Eye (tissue), 1 donor: ENCODE measurements around the gene ABCB9.

Experiments used
- DNase-seq: peaks from one replicate; pipeline ENCODE4 v3.0.0-alpha.2; 2015

ABCB9 gene

GRCh38 chr12:122994140-122994675 lies 27.9 kb upstream of the ABCB9 start:
- no peak for DNase-seq

- peak; percentile 39 for DNase-seq
These were observed 26.1 kb upstream of the ABCB9 start for GRCh38 chr12:122992386-122992785.

DNA sequence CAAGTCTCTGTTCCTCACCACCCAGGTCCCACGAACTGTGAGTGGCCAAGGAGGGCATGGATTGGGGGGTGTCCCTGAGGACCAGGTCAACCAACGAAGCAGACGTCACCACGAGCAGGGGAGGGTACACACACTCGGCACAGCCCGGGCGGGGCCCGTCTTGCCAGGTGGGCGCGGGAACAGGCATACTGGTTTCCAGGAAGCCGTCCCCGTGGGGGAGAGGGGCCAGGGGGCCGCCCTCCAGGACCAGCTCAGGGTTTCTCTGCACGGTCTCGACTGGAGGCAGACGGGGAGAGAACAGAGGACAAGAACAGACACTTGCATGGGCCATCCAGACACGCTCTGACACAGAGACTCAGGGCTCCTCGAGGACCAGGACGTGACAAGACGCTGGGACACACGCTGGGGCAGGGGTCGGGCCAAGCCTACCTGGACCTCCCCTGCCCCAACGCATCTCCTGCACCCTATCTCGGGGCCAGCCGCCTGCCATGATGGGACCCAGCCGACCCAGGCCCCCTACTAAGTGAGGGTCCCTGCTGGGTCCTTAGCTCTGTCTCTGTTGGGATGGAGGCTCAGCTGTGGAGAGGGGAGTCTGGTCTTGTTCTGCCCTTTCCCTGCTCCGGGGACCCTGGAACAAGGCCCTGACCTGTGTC lies 25.5 kb upstream of the ABCB9 start:
- no peak for DNase-seq

- DNase-seq: no peak
These were observed 24.8 kb upstream of the ABCB9 start for GRCh38 chr12:122990961-122991622.

DNA sequence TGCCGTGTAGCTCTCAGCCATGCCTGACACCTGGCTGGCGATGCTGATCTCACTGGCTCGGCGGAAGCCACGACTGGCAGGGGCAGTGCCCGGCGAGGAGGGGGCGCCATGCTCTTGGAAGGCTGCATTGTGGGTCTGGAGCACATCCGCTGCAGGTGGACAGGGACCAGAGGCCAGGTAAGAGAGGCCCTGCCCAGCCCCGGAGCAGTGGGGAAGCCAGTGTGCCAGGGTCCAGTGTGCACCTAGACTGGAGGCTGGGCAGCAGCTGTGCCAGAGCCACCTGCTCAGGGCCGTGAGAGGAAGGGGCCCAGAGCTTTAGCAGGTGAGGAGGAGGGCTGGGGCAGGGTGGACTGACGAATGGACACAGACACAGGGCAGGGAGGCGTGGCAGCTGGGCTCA lies 24.3 kb upstream of the ABCB9 start:
- no peak for DNase-seq

GRCh38 chr12:122989874-122990419 lies 23.7 kb upstream of the ABCB9 start:
- DNase-seq: no peak

DNA sequence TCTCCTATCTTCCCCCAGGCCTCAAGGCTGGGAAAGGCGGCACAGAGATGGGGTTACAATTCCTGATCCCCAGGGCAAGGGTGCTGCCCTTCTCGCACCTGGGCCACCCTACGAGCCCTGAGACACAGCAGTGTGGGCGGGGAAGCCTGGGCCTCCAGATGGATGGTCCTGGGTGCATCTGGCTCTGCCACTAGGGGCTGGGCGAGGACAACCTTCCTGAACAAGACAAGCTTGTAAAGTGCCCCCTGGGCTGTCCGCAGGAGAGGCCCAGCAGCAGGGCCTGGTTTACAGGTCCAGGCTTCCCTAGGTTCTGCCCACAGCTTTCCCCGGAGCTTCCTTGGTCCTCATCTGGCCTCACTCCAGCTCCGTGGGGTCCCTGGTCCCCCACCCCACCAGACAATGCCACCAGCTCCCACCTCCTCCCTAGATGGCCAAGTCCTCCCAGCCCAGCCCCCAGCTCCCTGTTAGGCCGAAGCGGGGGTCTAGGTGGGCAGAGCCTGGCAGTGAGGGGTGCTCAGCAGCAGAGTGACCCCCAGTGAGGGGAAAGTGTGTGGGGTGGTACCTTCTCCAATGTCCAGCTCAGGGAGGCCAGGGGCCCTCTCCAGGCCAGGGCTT lies 23.1 kb upstream of the ABCB9 start:
- no peak for DNase-seq

GRCh38 chr12:122988612-122989212 lies 22.4 kb upstream of the ABCB9 start:
- DNase-seq: no peak

DNA sequence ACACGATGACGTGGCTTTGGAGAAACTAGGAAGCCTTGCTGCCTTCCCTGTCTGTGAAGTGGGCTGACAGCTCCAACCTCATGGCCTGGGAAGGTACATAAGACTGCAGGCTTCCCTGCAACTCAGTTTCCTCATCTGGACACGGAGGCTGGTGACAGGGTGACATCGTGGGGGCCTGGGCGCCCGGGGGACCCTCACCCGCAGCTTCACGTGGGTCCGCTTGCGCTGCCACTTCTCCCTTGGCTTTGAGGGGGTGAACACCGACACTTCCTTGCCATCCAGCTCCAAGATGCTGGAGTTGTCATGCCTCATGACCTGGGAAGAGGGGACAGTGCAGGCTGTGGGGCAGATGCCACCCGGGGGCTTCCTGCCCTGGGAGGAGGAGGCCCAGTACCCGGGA lies 21.8 kb upstream of the ABCB9 start:
- no peak for DNase-seq

DNA sequence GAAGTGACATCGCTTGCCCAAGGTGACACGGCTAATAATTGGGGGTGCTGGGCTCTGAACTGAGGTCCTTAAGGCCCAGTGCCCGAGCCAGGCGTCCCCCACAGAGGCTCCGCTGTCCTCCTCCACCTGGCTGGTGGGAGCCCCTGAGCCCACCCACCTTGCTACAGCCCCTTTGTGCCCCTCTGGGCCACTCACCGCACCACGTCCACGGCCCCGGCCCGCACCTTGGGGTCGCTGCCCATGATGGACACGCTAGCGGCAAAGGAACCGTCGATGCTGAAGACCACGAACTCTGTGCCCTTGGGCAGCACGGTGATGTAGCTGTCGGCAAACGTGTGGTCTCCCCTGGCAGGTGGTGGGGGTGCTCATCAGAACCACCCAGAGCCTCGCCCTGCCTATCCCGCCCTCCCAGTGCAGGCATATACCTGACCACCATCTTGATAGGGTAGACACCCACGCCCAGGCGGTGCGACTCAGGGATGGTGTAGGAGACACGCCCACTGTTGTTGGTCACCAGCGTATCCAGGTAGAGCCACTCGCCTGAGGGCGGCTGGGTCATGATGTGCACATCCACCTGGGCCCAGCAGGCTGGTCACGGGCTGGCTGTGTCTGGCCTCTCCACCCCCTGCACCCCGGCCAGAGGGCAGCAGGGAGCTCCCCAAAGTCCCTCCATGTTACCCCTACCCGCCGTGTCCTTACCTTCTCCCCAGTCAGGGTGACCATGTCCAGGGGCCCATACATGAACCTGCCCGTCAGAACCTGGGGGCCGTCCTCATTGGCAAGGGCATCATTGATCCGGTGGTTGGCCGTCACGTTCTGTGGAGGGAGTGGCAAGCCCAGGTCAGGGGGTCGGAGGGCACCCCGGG lies 21.1 kb upstream of the ABCB9 start:
- DNase-seq: no peak

DNA sequence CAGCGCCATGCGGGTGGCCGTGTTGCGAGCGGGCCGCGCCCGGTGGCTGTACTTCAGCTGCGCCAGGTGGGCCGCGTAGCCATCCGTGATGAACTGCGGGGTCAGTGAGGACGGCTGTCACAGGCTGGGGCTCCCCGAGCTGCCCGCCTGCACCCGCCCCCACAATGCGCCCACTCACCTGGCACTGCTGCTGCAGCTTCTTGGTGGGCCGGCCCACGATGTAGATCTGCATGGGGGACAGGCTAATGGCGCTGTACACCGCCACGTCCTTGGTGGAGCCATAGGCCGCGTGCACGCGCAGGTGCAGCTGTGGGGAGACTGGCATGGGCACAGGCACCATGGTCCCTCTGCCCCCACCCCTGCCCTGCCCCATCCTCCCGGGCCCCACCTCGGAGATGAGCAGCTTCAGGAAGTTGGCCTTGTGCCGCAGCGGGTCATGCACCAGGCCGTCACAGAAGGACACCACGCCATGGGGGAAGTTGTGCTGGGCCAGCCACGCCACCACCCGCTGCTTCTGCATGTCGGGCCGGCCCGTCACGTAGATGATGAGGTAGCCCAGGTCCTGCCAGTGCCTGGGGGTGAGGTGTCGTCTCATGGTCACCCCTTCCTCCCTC lies 20.1 kb upstream of the ABCB9 start:
- no peak for DNase-seq

- DNase-seq: no peak
These were observed 19.3 kb upstream of the ABCB9 start for GRCh38 chr12:122985338-122986257.

DNA sequence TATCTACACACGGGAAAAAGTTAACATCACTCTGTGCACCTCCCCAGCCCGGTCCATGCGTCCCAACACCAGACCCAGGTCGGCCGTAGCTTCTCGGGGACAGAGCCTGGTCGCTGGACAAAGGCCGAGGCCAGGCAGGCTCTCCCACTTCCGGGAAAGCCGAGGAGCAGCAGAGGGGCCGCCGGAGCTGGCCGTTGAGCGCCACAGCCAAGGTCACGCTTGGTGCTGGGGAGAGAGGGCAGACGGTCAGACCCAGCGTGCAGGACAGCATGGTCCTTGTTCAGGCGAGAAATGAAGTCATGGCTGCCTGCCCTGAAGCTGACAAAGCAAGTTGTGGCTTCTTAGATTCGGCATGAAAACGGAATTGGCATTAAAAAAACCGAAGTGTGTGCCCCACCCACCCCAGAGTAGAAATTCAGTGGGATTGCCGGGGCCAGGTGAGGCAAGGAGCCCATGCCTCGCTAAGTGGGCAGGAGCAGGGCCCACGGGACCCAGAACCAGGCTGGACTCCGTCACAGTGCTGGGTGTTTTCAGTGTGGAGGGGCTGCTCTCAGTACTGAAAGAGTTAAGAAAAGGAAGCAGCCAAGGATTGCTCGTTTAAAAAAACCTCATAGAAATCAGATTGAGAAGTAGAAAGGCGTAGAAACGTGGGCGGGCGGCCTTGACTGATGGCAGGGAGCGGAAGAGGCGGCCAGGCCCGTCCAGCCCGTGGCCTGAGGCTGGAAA lies 18.5 kb upstream of the ABCB9 start:
- no peak for DNase-seq

GRCh38 chr12:122983789-122984515 lies 17.7 kb upstream of the ABCB9 start:
- DNase-seq: no peak

GRCh38 chr12:122982963-122983788 lies 16.9 kb upstream of the ABCB9 start:
- no peak for DNase-seq

DNA sequence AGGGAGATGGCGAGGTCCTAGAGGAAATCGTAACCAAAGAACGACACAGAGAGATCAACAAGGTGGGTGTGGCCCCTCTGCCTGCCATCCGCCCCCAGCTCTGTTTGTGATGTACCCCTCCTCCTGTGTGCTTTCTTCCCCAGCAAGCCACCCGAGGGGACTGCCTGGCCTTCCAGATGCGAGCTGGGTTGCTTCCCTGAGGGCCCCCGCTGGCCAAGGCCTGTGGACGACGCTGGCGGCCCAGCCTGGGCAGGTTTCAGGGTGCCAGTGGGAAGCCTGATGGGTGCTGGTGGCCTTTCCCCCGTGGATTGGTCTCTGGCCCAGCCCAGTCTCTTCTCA lies 16.2 kb upstream of the ABCB9 start:
- DNase-seq: no peak

GRCh38 chr12:122981587-122982476 lies 15.6 kb upstream of the ABCB9 start:
- DNase-seq: no peak
